ENCODE measurements around the gene CSRNP3.

CSRNP3 gene

DNA sequence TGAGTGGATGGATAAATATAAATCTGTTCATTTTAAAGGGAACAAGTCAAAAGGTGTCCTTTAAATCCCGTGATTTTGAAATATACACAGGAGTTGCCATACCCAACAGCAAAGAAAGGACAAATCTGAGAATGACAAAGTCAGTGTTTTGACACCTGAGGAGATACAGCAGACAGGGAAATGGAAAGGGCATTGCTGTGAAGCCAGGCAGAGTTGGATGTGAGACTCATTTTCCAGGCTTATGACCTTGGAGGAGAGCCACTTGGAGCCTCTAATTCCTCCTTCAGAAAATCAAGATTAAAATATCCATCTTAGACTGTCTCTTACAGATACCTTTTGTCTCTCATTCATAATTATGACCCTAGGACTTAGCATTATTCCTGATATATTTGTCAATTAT, 170.0 kb downstream of the CSRNP3 start:
- TF ChIP-seq, protein P1, sequence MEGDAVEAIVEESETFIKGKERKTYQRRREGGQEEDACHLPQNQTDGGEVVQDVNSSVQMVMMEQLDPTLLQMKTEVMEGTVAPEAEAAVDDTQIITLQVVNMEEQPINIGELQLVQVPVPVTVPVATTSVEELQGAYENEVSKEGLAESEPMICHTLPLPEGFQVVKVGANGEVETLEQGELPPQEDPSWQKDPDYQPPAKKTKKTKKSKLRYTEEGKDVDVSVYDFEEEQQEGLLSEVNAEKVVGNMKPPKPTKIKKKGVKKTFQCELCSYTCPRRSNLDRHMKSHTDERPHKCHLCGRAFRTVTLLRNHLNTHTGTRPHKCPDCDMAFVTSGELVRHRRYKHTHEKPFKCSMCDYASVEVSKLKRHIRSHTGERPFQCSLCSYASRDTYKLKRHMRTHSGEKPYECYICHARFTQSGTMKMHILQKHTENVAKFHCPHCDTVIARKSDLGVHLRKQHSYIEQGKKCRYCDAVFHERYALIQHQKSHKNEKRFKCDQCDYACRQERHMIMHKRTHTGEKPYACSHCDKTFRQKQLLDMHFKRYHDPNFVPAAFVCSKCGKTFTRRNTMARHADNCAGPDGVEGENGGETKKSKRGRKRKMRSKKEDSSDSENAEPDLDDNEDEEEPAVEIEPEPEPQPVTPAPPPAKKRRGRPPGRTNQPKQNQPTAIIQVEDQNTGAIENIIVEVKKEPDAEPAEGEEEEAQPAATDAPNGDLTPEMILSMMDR (conservative IDR thresholded peaks at IDR 0.05; ENCODE audit: low read depth), result no peak
- no peak overlapping the region for H3K27ac ChIP-seq
- CTCF ChIA-PET, result no interaction called here
- DNase-seq (ENCODE audit: low spot score), result no peak
- POLR2A ChIA-PET (ENCODE audit: low non-redundant PET), result no interaction called here

DNA sequence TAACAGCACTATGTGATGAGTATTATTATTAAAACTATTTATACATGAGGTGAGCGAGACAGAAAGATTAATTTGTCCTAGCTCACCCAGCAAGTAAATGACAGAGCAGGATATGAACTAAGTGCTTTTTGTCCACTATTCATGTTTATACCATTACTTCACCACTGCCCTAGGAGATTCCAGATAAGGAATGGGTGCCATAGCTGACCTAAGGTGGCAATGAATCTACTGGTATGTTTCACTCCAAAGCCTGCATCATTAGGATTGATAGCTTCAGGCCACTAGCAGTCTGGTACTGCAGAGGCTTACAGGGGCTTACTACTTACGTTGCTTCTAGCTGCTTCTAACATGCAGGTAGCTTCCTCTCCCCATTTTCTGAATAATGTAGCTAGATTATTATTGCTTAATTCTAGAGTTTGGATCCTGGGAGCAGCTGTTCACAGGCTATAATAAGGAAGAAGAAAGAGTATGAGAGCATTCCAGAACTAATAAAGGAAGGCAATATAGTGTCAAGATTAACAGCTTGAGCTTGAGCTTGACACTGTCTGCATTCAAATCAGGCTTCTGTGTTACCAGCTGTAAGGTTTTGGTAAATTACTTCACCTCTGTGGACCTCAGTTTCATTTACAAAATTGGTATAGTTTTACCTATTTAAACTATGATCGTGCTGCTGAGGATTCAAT, 170.9 kb downstream of the CSRNP3 start:
- no peak overlapping the region for H3K27ac ChIP-seq
- CTCF ChIA-PET, result no interaction called here
- POLR2A ChIA-PET (ENCODE audit: low non-redundant PET), result no interaction called here
- no peak for DNase-seq (ENCODE audit: low spot score)
- TF ChIP-seq, protein P1 (conservative IDR thresholded peaks at IDR 0.05; ENCODE audit: low read depth), result no peak

DNA sequence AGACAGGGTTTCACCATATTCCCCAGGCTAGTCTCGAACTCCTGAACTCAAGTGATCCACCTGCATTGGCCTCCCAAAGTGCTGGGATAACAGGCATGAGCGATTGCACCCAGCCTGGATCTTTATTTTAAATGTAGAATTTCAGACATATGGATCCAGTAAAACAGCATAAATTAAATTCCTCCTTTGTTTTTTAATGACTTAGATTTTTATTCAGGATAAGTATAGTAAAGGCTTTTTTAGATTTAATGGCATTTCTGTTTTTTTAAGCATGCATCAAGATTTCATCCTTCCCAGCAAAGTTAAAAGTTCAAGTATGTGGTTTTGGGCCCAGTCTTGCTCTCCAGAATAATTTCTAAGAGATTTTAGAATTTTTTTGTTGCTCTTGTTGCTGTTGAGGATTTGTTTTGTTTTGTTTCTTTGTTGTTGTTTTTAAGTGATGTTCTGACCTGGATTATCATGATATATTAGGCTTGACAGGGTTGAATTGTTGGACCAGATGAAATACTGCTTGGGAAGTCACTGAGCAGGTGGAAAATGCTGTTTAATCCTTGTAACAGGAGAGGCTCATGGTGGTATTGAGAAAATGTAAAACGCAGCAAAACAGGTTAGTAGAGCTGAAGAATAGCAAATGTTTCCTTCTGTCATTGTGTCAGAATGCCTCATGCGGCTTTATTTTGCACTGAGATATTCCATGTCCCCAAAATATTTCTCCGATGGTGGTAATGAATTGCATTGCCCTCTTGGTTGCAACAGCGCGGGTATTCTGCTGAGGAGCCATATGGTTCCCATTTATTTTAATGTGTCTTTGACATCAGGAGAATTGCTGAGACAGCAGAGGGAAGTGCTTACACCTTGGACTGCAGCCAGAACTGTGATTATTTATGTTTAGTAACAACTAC, 176.7 kb downstream of the CSRNP3 start:
- TF ChIP-seq, protein P1 (conservative IDR thresholded peaks at IDR 0.05; ENCODE audit: low read depth), result no peak
- no peak overlapping the region for H3K27ac ChIP-seq
- POLR2A ChIA-PET (ENCODE audit: low non-redundant PET), result no interaction called here
- DNase-seq (ENCODE audit: low spot score), result no peak
- CTCF ChIA-PET, result no interaction called here

DNA sequence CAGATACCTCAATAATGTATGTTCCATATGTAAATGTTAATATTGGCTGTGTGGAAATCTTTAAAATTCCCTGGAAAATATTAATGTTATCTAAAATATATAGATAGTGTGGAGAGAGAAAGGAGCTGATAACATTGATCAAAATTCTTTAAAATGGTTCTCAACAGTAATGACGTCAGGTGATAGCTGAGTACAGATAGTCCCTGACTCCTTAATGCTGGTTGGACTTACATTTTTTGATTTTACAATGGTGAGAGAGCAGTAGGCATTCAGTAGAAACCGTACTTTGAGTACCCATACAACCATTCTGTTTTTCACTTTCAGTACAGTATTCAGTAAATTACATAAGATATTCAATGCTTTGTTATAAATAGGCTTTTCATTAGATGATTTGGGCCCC, 177.9 kb downstream of the CSRNP3 start:
- TF ChIP-seq, protein P1 (conservative IDR thresholded peaks at IDR 0.05; ENCODE audit: low read depth), result no peak
- ChIA-PET POLR2A (ENCODE audit: low non-redundant PET) (no interaction called here), CTCF (no interaction called here)
- no peak for DNase-seq (ENCODE audit: low spot score)
- H3K27ac ChIP-seq, result no peak overlapping the region

DNA sequence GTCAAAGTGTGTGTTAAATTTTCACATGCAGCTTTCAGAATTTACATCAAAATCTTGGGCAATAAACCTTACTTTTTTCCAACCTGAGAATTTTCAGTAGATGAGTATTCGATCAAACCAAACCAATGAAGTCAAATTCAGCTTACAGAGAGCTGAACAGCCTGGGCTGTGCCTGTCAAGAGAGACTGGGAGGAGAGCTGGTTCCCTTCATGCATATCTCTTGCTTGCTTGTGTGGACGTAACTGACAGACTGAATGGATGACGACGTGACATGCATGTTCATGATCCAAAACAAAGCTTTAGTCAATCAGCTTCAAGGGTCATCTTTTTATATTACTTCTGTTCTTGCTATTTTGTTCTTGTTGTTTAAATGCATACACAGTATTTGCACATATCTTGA, 179.3 kb downstream of the CSRNP3 start:
- CTCF ChIA-PET, result no interaction called here
- TF ChIP-seq, protein P1 (conservative IDR thresholded peaks at IDR 0.05; ENCODE audit: low read depth), result no peak
- POLR2A ChIA-PET (ENCODE audit: low non-redundant PET), result no interaction called here
- no peak overlapping the region for H3K27ac ChIP-seq
- DNase-seq (ENCODE audit: low spot score), result no peak

DNA sequence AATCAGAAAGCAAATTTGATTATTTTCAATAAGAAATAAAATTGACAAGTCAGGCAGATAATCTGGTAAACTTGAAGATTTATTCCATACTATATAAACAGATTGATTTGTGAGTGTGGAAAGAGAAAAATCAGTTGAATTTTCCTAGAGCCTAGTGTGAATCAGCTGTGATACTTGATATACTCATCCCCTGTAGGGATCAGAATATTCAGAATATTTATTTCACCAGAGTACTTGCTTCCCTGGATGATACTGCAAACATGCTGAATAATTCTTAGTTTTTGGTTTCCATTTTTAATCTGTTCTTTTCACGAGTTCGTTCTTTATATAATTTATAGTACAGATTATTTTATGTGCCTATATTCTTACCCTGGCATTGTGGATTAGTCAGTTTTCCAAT, 181.7 kb downstream of the CSRNP3 start:
- CTCF ChIA-PET, result no interaction called here
- TF ChIP-seq, protein P1 (conservative IDR thresholded peaks at IDR 0.05; ENCODE audit: low read depth), result no peak
- H3K27ac ChIP-seq, result no peak overlapping the region
- DNase-seq (ENCODE audit: low spot score), result no peak
- POLR2A ChIA-PET (ENCODE audit: low non-redundant PET), result no interaction called here

All from RWPE1 (cell line).